ENCODE results near the gene ARRDC2. TPM values are rescaled to one million over a fixed set of nuclear protein-coding genes. Genes with fewer than 3 reads are reported as not detected.

The ARRDC2 gene
- total and polyA plus RNA-seq, 2 of the 13 experiments (the other 11 are each of a cell fraction or from before 2014, with no cell fraction given): 2.1 to 3.4 TPM

DNA sequence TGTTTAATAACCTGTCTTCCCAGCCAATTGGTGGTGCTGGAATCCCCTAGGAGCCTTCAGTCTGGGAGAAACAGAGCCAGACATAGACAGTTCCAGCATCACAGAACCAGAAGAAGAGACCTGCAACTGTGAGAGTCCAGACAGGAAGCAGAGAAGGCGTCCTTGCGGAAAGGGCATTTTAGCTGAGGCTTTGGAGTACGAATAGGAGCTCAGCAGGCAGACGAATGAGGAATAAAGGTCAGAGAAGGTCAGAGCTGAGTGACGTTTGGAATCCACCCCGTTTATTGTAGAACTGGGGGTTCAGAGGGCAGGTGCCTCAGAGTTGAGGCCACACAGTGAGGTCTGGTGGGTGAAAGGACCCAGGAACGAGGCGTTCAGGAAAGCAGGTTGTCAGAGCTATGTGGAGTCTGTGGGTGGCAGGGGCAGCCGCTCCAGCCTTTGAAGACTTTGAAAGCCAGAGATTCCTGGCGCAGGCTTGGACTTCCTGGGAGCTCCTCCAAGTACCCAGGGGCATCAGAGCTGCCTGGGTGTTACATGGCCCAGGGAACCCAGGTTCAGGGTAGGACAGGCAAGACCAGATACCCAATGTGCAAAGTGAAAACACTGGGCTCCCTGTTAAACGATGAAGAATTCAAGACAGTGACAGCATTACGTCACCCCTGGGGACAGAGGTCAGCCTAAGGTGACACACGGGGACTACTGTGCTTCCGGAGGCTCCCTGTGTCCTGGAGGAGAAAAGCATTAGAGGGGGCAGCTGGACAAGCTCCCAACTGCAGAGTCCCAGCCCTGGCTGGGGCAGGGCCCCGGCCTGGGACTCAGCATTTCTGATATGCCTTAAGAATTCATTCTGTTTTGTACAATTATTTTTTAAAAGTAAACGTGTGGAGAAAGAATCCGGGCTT lies 5.5 kb downstream of the ARRDC2 start (continued):
- no peak for TF ChIP-seq ZNF773 (CRISPR knock-in tag; IDR thresholded peaks at IDR 0.05; ENCODE audit: borderline replicate concordance)
- TF ChIP-seq ZBTB43 (CRISPR knock-in tag; conservative IDR thresholded peaks at IDR 0.05): peak; percentile 60; the same call in 1 of the 2 replicates
- no peak for TF ChIP-seq ZXDC (CRISPR knock-in tag; IDR thresholded peaks at IDR 0.05)
- TF ChIP-seq ZNF136 (CRISPR knock-in tag; IDR thresholded peaks at IDR 0.05; ENCODE audit: low read depth): no peak
- TF ChIP-seq HOXA9 (CRISPR knock-in tag; IDR thresholded peaks at IDR 0.05; ENCODE audit: borderline replicate concordance): no peak
- no peak; the same call in 1 of the 2 replicates for TF ChIP-seq ZNF143 (CRISPR knock-in tag; IDR thresholded peaks at IDR 0.05)
- no peak for TF ChIP-seq ZSCAN29 (CRISPR knock-in tag; conservative IDR thresholded peaks at IDR 0.05)
- peak; percentile 97 for TF ChIP-seq JUN (CRISPR knock-in tag; IDR thresholded peaks at IDR 0.05)
- TF ChIP-seq ZFP1 (CRISPR knock-in tag; IDR thresholded peaks at IDR 0.05): no peak
- TF ChIP-seq ETV5 (CRISPR knock-in tag; IDR thresholded peaks at IDR 0.05; ENCODE audit: borderline replicate concordance): peak; percentile 100
- TF ChIP-seq ZNF343 (CRISPR knock-in tag; IDR thresholded peaks at IDR 0.05): no peak
- TF ChIP-seq ZNF292 (CRISPR knock-in tag; IDR thresholded peaks at IDR 0.05; ENCODE audit: borderline replicate concordance, low read depth): peak; percentile 75; the same call in 1 of the 2 replicates
- TF ChIP-seq MTERF4 (CRISPR knock-in tag; IDR thresholded peaks at IDR 0.05): peak; percentile 71; the same call in 1 of the 2 replicates
- TF ChIP-seq, protein P1, sequence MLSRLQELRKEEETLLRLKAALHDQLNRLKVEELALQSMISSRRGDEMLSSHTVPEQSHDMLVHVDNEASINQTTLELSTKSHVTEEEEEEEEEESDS (CRISPR knock-in tag; IDR thresholded peaks at IDR 0.05; ENCODE audit: borderline replicate concordance): no peak
- TF ChIP-seq TRIM24 (CRISPR knock-in tag; IDR thresholded peaks at IDR 0.05): no peak
- TF ChIP-seq ZBTB8A (CRISPR knock-in tag; IDR thresholded peaks at IDR 0.05; ENCODE audit: borderline replicate concordance, low read depth): no peak
- TF ChIP-seq TRAFD1 (CRISPR knock-in tag; IDR thresholded peaks at IDR 0.05; ENCODE audit: borderline replicate concordance): no peak
- TF ChIP-seq ZNF572 (CRISPR knock-in tag; IDR thresholded peaks at IDR 0.05): no peak
- TF ChIP-seq, protein P2, sequence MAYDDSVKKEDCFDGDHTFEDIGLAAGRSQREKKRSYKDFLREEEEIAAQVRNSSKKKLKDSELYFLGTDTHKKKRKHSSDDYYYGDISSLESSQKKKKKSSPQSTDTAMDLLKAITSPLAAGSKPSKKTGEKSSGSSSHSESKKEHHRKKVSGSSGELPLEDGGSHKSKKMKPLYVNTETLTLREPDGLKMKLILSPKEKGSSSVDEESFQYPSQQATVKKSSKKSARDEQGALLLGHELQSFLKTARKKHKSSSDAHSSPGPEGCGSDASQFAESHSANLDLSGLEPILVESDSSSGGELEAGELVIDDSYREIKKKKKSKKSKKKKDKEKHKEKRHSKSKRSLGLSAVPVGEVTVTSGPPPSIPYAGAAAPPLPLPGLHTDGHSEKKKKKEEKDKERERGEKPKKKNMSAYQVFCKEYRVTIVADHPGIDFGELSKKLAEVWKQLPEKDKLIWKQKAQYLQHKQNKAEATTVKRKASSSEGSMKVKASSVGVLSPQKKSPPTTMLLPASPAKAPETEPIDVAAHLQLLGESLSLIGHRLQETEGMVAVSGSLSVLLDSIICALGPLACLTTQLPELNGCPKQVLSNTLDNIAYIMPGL (CRISPR knock-in tag; IDR thresholded peaks at IDR 0.05; ENCODE audit: borderline replicate concordance in 1 of 2, low read depth in 1 of 2): peak in 1 of 2 experiments; percentile 66; a peak in 1 of 4 replicates
